ENCODE data around the gene GNG5.
"Not testable (repeated sequence)": the region's sequence is repeated elsewhere in the genome, so short reads cannot be mapped to it uniquely, and the experiment has no call there.

GNG5 gene

GRCh38 chr1:84506002-84506728 lies at the start of gene GNG5, which contains the start of gene SPATA1:
TSS of gene GNG5 (minus strand) at chr1:84506581. CDS start at chr1:84506091, 490 bp downstream.
TSS of gene SPATA1 (plus strand) at chr1:84506386. CDS start at chr1:84516360, 9,974 bp downstream.
- peak; percentile 99 for DNase-seq

DNA sequence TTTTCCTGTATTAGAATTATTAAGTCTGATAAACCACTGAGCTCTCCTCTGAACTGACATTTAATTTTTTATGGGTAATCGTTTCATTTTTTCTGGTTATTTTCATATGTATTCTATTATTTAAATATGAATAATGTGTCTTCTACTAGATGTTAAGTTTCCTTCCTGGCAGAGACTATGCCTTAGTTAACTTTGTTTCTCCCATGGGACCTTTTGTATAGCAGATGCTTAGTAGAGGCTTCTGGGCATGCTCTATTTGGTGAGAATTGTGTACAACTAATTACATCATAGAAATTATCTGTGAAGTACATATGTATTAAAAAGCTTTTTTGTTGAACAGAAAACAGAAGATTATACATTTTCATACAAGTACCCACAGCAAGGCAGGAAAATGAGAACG lies 44.4 kb upstream of the GNG5 start:
- peak; percentile 20 for DNase-seq

GRCh38 chr1:84541679-84542078 lies 35.3 kb upstream of the GNG5 start:
- DNase-seq: no peak

- DNase-seq: no peak
Observed at GRCh38 chr1:84540759-84541158, 34.4 kb upstream of the GNG5 start.

GRCh38 chr1:84539972-84540371 lies 33.6 kb upstream of the GNG5 start:
- DNase-seq: no peak

DNA sequence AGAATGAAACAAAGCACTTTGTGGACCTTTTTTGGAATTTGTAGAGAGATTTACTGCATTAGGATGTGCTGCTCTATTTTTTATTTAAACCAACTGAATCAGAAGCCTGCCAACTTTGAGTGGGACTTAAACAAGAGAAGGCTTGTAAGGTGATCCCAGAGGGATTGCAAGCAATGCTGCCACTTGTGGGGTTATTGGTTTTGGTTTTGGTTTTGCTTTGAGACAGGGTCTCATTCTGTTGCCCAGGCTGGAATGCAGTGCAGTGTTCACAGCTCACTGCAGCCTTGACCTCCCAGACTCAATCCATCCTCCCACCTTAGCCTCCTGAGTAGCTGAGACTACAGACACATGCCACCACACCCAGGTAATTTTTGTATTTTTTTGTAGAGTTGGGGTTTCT lies 32.2 kb upstream of the GNG5 start:
- DNase-seq: no peak

GRCh38 chr1:84525779-84526178 lies 19.4 kb upstream of the GNG5 start:
- DNase-seq: no peak

DNA sequence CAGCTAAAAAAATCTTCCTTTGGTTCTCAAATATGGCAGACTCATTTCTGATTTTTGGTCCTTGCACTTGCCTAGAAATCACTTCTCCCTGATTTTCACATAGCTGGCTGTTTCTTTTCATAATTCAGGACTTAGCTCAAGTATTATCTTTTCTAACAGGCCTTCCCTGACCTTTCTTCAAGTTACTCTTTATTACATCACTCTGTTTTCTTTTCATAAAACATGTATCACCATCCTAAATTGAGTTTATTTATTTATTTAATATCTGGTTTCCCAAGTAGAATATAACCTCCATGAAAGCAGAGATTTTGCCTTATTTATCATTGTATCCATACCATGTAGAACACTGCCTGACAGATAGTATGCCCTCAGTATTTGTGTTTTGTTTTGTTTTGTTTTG lies 18.2 kb upstream of the GNG5 start:
- DNase-seq: no peak

GRCh38 chr1:84510668-84511067 lies 4.3 kb upstream of the GNG5 start:
- DNase-seq: no peak

DNA sequence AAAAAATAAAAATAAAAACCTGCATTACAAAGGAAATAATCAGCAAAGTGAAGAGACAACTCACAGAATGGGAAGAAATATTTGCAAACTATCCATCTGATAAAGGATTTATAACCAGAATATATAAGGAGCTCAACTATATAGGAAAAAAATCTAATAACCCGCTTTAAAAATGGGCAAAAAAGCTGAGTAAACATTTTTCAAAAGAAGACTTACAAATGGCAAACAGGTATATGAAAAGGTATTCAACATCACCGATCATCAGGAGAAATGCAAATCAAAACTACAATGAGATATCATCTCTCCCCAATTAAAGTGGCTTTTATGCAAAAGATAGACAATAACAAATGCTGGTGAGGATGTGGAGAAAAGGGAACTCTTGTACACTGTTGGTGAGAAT lies 3.8 kb upstream of the GNG5 start:
- no peak for DNase-seq

DNA sequence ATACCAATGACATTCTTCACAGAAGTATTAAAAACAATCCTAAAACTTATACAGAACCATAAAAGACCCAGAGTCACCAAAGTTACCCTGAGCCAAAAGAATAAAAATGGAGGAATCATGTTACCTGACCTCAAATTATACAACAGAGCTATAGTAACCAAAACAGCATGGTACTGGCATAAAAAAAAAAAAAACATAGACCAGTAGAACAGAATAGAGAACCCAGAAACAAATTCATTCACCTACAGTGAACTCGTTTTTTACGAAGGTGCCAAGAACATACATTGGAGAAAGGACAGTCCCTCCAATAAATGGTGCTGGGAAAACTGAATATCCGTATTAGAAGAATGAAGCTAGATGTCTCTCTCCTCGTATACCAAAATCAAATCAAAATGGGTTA lies 2.6 kb upstream of the GNG5 start:
- DNase-seq: no peak

DNA sequence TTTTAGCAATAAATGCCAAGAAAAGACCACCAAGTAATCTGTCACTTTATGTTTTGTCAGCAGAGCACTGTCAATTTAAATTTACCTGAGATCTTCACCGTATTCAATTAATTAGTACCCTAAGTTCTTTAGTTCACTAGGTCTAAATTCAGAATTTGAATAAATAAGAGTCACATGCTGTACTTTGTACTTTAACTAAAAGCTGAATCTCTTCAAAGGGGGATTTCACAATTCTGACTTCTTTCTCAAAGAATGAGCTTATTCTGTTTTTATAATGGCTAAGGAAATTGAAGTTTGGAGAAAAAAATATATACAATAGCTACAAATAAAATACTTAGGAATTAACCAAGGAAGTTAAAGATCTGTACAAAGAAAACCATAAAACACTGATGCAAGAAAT lies 2.1 kb upstream of the GNG5 start:
- DNase-seq: no peak

DNA sequence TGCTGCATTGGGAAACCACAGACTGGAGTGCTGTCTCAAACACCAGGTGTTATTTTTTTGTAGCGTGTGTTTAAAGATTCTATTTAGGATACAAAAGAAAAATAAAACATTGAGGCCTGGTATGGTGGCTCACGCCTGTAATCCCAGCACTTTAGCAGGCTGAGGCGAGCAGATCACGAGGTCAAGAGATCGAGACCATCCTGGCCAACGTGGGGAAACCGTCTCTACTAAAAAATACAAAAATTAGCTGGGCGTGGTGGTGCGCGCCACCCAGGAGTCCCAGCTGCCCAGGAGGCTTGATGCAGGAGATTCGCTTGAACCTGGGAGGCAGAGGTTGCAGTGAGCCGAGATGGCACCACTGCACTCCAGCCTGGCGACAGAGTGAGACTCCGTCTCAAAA lies 1.5 kb upstream of the GNG5 start:
- not testable (repeated sequence) for DNase-seq

DNA sequence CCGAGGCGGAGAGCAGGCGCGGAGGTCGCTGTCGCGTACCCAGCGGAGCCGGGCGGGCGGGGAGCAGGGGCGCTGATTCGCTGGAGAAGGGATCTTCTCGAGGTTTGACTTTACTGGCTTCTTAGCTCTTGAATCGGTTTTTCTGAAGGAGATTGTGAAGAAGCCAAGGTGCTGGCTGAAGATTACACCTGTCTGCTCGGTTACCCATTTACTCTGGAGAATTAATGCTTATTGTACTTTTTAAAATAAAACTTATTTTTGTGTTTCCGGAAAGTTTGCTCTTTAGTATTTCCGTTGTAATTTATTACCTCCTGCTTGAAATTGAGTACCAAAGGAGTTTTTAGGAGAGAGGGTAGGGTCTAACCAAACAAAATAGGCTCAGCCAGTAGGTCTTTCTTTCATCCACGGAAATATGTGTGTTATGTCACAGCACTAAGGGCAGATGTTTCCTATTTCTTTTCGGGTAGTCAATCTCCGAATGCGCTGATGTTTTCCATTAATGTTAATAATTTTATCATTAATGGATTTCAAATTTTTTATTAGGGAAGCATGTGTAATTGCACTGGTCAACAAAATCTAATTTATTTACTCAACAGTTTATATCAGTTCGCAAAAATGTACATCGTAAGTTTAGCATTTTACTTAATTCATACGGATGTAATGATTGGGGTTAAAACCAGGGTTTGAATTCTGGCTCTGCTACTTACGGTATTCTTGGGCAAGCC lies 510 bp upstream of the GNG5 start:
- DNase-seq: peak; percentile 91

DNA sequence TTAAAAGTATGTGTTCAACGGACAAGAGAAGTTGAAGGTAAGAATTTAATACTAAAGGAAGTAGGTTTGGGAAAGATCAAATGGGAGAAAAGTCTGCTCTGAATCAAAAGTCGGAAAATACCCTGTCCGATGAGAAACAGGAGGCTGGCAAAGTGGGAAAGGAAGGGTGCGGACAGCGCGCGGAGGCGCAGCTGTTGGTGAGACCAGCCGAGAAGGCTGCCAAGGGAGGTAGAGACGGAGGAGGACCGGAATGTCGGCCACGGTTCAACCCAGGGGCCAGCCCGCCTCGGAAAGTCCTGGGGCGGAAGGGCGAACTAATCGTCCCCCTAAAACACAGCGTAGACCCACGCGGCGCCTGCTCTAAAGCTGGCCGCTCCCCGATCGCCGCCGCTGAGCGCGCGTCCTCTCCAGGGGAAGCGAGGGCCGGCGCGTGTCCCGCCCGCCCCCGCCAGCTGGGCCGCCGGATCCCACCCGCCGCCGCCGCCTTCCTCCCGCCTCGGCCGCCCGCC lies 834 bp downstream of the GNG5 start:
- peak; percentile 83 for DNase-seq

- DNase-seq: peak; percentile 28
Observed at GRCh38 chr1:84504580-84505492, 1.5 kb downstream of the GNG5 start.

GRCh38 chr1:84502927-84503326 lies 3.5 kb downstream of the GNG5 start:
- peak; percentile 29 for DNase-seq

- DNase-seq: no peak
Observed at GRCh38 chr1:84497631-84498275, 8.6 kb downstream of the GNG5 start.

DNA sequence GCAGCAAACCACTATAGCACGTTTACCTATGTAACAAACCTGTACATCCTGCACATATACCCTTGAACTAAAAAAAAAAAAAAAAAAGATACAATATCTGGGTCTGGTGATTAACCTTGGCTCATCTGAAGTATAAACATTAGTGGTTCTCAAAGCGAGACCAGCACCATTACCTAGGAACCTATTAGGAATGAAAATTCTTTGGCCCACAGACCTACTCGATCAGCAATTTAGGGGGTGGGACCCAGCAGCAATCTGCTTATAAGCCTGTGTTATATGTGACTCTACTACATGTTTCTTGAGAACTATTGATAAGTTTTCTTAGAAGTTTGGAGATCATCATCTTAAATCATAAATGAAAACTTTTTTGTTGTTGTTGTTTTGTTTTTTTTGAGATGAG lies 9.9 kb downstream of the GNG5 start:
- no peak for DNase-seq

DNA sequence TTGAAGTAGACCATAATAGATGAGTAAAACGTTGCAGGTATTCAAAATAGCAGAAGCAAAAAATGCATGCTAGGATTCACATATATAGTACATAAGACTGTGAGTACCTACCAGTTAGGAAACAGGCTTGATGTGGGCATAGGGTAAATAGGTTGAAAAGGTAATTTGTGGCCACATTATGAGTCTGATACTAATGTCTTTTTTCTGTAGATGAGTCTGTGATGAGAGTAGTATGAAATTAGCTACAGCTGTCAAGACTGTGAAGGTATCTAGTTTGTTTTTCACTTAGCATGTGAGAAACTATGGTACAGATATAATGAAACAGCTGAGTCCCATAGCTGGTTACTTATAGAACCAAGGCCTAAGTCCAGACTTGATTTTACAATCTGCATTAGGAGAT lies 12.6 kb downstream of the GNG5 start:
- DNase-seq: no peak

DNA sequence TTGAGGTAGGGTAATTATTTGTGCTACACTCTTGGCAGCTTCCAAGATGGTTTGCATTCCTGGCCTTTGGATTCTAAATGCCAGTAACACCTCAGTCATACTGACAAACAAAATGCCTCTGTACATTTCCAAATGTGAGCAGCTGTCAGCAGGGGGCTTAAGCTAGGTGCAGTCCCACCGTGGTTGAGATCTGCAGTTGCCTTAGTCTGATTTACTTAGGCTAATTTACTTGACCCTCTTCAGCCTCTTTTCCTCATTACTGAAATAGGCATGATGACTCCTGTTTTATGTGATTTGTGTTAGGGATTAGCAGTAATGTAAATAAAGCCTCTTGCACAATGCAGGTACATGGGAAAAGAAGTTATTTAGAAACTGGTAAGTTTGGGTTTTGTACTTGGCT lies 13.7 kb downstream of the GNG5 start:
- peak; percentile 89 for DNase-seq

GRCh38 chr1:84489766-84490165 lies 16.6 kb downstream of the GNG5 start:
- DNase-seq: no peak

GRCh38 chr1:84488107-84488506 lies 18.3 kb downstream of the GNG5 start:
- no peak for DNase-seq
